ENCODE results near the gene MRPS7. TPM values are rescaled to one million over a fixed set of nuclear protein-coding genes. Genes with fewer than 3 reads are reported as not detected.

Gene MRPS7
- polyA plus RNA-seq, 2 of the 4 experiments (the other 2 are of a cell fraction), result 144 to 163 TPM

GRCh38 chr17:75270218-75270965 is 8.7 kb downstream of the MRPS7 start (continued):
- TF ChIP-seq BCL3 (IDR thresholded peaks at IDR 0.05) (no peak), KDM5A (IDR thresholded peaks at IDR 0.05) (no peak)

DNA sequence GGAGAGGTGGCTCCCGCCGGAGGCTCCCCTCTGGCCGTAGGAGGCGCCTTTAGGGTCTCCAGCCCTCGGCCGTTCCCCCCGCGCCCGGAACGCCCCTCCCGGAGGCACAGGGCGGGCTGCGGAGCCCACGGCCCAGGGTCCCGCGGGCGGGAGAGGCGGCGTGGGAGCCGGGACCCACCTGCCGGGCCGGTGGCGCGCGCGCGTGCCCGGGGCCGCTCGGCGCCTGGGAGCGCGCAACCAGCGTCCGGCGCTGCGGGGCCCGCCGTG is 9.2 kb downstream of the MRPS7 start, which contains the start of gene MIF4GD:
TSS of gene MIF4GD (minus strand) at position 266 of the 267 bp plus-strand sequence. CDS start 1,036 bp downstream, outside the sequence.
- H3K4me2 ChIP-seq, result peak within 1 kb of the TSS; percentile 95
- ATAC-seq (no peak), FAIRE-seq (no peak), DNase-seq (ENCODE audit: low read depth in 1 of 2, low spot score in 1 of 2) (no peak)
- 3% methylated on average over 28 of the region's 39 CpGs for WGBS (ENCODE audit: missing lambda C conversion rate)
- TF ChIP-seq EP300 (IDR thresholded peaks at IDR 0.05), result no peak
- TF ChIP-seq ZFP36 (IDR thresholded peaks at IDR 0.05; ENCODE audit: borderline replicate concordance, partially characterized antibody), result no peak
- TF ChIP-seq POLR2AphosphoS2 (conservative IDR thresholded peaks at IDR 0.05; ENCODE audit: low read length), result no peak
- no peak for TF ChIP-seq ZSCAN20 (CRISPR knock-in tag; IDR thresholded peaks at IDR 0.05)
- TF ChIP-seq FOSB (CRISPR knock-in tag; IDR thresholded peaks at IDR 0.05), result no peak
- TF ChIP-seq, protein P1, sequence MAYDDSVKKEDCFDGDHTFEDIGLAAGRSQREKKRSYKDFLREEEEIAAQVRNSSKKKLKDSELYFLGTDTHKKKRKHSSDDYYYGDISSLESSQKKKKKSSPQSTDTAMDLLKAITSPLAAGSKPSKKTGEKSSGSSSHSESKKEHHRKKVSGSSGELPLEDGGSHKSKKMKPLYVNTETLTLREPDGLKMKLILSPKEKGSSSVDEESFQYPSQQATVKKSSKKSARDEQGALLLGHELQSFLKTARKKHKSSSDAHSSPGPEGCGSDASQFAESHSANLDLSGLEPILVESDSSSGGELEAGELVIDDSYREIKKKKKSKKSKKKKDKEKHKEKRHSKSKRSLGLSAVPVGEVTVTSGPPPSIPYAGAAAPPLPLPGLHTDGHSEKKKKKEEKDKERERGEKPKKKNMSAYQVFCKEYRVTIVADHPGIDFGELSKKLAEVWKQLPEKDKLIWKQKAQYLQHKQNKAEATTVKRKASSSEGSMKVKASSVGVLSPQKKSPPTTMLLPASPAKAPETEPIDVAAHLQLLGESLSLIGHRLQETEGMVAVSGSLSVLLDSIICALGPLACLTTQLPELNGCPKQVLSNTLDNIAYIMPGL (CRISPR knock-in tag; IDR thresholded peaks at IDR 0.05; ENCODE audit: borderline replicate concordance), result no peak
- TF ChIP-seq KDM5A (IDR thresholded peaks at IDR 0.05), result no peak
- no peak for TF ChIP-seq EHMT2 (IDR thresholded peaks at IDR 0.05; ENCODE audit: low read depth)
- TF ChIP-seq CBX8 (IDR thresholded peaks at IDR 0.05), result no peak
- 0 out of 2 replicates have a peak, but pooled peaks have one; percentile 31 for TF ChIP-seq PHF8 (IDR thresholded peaks at IDR 0.05; ENCODE audit: borderline replicate concordance, low read depth)
- TF ChIP-seq, protein P2, sequence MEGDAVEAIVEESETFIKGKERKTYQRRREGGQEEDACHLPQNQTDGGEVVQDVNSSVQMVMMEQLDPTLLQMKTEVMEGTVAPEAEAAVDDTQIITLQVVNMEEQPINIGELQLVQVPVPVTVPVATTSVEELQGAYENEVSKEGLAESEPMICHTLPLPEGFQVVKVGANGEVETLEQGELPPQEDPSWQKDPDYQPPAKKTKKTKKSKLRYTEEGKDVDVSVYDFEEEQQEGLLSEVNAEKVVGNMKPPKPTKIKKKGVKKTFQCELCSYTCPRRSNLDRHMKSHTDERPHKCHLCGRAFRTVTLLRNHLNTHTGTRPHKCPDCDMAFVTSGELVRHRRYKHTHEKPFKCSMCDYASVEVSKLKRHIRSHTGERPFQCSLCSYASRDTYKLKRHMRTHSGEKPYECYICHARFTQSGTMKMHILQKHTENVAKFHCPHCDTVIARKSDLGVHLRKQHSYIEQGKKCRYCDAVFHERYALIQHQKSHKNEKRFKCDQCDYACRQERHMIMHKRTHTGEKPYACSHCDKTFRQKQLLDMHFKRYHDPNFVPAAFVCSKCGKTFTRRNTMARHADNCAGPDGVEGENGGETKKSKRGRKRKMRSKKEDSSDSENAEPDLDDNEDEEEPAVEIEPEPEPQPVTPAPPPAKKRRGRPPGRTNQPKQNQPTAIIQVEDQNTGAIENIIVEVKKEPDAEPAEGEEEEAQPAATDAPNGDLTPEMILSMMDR (IDR thresholded peaks at IDR 0.05), result no peak
- no peak for TF ChIP-seq POLR2A (IDR thresholded peaks at IDR 0.05; ENCODE audit: low read length)
- 0 out of 3 replicates have a peak, but pooled peaks have one; percentile 24 for TF ChIP-seq BCL3 (IDR thresholded peaks at IDR 0.05)
- TF ChIP-seq, protein P3, sequence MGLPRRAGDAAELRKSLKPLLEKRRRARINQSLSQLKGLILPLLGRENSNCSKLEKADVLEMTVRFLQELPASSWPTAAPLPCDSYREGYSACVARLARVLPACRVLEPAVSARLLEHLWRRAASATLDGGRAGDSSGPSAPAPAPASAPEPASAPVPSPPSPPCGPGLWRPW (IDR thresholded peaks at IDR 0.05), result no peak
- TF ChIP-seq MAZ (IDR thresholded peaks at IDR 0.05; ENCODE audit: borderline replicate concordance, low read depth, low read length), result no peak
- TF ChIP-seq BHLHE40 (IDR thresholded peaks at IDR 0.05; ENCODE audit: low read depth, low read length), result no peak
- peak in 1 of 2 experiments; percentile 74; a peak in 2 of 5 replicates for TF ChIP-seq JUN (IDR thresholded peaks at IDR 0.05)
- TF ChIP-seq TP53 (CRISPR knock-in tag; IDR thresholded peaks at IDR 0.05), result peak; percentile 57; the same call in 1 of the 2 replicates
- no peak for TF ChIP-seq RFX5 (IDR thresholded peaks at IDR 0.05)
- TF ChIP-seq CEBPB (IDR thresholded peaks at IDR 0.05), result no peak
- no peak for TF ChIP-seq FOSL2 (IDR thresholded peaks at IDR 0.05)
- no peak for TF ChIP-seq FOSL2 (CRISPR knock-in tag; IDR thresholded peaks at IDR 0.05)
- no peak for TF ChIP-seq HOXB13 (CRISPR knock-in tag; IDR thresholded peaks at IDR 0.05; ENCODE audit: low read depth)
- no peak for TF ChIP-seq ESRRA (IDR thresholded peaks at IDR 0.05; ENCODE audit: borderline replicate concordance, low read length)
- TF ChIP-seq MYC (IDR thresholded peaks at IDR 0.05; ENCODE audit: borderline replicate concordance, low read length), result no peak
- no peak for TF ChIP-seq EHF (CRISPR knock-in tag; IDR thresholded peaks at IDR 0.05)
- H3K4me3 ChIP-seq, result peak within 1 kb of the TSS; percentile 93
- H3K4me1 ChIP-seq, result peaks cover 26% of the 10 kb centered on the region
- ChIA-PET CTCF (interaction anchor here (0.5 to 8.4 kb wide), 68 partner anchors 10 to 346 kb away, joined by 3 to 110 read pairs (median 4); partner anchors contain the start of genes GGA3, GRB2, MRPS7 and SLC25A19), POLR2A (interaction anchor here (0.8 to 3.5 kb wide), 14 partner anchors 9 to 398 kb away, joined by 3 to 86 read pairs (median 4); partner anchors contain the start of genes FDXR, GGA3, GRB2 and MRPS7)
- no peaks in the 10 kb centered on the region for H3K9me3 ChIP-seq
- peak within 1 kb of the TSS; percentile 95 to 96 for H3K27ac ChIP-seq
